ENCODE results near the gene SCYL2.
"Not testable (repeated sequence)": the region's sequence is repeated elsewhere in the genome, so short reads cannot be mapped to it uniquely, and the experiment has no call there.

The SCYL2 gene

DNA sequence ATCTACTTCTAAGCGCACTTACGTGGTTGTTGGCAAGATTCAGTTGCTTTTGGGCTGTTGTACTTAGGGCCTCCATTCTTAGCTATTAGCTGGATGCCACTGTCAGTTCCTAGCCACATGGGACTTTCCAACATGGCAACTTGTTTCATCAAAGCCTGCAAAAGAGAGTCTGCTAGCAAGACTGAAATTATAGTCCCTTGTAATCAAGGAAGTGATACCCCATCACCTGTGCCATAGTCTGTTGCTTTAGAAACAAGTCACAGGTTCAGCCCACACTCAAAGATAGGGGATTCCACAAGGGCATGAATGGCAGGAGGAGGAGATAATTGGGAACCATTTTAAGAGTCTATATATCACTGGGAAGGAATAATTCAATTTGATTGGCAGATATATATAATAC lies 62.8 kb downstream of the SCYL2 start:
- no peak for DNase-seq (ENCODE audit: low read depth)

DNA sequence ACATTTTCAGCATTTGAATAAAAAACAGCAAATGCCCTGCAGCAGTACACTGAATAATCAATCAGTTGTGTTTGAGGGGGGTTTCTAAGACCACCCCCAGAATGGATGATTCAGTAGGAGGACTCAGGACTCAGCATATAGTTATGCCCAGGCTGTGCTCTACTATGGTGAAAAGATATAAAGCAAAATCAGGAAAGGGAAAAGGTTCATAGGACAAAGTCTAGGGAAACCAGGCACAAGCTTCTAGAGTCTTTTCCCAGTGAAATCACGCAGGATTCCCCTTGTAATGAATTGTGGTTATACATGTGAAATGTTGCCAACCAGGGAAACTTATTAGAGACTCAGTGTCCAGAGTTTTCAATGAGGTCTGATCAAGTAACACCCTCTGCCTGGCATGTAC lies 64.9 kb downstream of the SCYL2 start:
- DNase-seq (ENCODE audit: low read depth) = no peak

DNA sequence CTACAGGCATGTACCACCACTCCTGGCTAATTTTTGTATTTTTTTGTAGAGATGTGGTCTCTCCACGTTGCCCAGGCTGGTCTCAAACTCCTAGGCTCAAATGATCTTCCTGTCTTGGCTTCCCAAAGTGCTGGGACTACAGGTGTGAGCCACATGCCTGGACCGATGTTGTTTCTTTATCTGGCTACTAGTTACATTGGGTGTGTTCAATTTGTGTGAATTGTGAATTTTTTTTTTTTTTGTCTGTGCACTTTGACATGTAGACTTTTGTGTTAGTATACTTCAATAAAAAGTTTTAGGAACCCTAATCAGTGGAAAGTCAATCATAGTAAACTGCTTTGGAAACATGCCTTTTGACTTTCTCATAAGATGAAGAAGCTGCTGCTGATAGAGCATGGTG lies 65.9 kb downstream of the SCYL2 start:
- no peak for DNase-seq (ENCODE audit: low read depth)

DNA sequence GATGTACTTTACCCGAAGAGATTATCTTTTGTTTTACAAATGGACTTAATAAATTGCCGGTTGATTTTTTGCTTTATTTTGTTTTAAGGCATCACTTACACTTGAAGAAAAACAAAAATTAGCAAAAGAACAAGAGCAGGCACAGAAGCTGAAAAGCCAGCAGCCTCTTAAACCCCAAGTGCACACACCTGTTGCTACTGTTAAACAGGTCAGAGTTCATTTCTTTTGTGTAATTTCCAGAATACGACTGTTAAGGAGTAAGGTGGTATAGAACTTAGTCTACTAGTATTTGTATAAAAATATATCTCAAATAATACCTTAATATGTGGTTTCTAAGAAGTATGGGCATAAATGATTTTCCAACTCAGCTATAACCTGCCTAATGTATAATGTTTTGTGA lies 70.3 kb downstream of the SCYL2 start:
- no peak for DNase-seq (ENCODE audit: low read depth)

DNA sequence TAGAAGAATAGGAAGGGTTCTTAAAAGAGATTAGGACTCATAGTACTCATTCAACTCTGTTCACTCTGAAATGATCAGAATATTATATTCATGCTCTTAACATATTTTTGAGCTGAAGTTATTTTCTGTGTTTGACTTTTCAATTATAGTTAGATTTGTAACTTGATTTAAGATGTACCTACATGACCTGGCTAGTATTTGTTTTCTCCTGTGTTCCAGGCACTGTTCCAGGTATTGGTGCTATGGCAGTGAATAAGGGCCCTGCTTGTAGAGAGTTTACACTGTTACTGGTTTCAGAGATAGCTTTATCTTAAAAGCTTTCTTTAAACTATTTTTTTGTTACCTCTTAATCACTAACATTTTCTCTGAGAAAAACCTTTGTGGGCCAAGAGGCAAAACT lies 70.8 kb downstream of the SCYL2 start:
- DNase-seq (ENCODE audit: low read depth) = no peak

DNA sequence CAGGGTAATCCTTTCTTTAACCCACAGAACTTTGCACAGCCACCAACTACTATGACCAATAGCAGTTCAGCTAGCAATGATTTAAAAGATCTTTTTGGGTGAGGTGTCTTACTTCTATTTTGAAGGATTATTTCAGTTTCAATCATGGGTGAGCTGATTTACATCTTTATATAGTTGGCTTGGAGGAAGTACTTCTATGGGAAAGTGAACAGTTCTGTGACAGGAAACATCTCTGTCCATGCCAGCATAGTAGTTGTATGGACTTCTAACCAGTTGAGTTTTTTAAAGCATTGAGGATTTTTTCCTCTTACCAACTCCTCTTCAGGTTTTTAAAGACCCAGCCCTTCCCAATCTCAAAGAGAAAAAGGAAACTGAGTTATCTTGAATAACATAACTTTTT lies 72.1 kb downstream of the SCYL2 start:
- no peak for DNase-seq (ENCODE audit: low read depth)

DNA sequence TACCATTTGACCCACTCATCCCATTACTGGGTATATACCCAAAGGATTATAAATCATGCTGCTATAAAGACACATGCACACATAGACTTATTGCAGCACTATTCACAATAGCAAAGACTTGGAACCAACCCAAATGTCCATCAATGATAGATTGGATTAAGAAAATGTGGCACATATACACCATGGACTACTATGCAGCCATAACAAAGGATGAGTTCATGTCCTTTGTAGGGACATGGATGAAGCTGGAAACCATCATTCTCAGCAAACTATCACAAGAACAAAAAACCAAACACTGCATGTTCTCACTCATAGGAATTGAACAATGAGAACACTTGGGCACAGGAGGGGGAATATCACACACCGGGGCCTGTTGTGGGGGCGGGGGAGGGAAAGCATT lies 75.9 kb downstream of the SCYL2 start:
- not testable (repeated sequence) for DNase-seq (ENCODE audit: low read depth)

DNA sequence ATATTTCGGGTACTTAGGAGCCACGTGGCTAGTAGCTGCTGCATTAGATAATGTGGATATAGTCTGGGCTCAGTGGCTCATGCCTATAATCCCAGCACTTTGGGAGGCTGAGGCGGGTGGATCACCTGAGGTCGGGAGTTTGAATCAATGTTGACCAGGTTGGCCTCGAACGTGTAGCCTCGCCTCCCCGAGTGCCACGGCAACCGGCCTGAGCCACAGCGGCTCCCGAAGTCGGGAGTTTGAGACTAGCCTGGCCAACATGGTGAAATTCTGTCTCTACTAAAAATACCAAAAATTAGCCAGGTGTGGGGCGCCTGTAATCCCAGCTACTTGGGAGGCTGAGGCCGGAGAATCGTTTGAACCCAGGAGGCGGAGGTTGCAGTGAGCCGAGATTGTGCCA lies 77.4 kb downstream of the SCYL2 start:
- not testable (repeated sequence) for DNase-seq (ENCODE audit: low read depth)

DNA sequence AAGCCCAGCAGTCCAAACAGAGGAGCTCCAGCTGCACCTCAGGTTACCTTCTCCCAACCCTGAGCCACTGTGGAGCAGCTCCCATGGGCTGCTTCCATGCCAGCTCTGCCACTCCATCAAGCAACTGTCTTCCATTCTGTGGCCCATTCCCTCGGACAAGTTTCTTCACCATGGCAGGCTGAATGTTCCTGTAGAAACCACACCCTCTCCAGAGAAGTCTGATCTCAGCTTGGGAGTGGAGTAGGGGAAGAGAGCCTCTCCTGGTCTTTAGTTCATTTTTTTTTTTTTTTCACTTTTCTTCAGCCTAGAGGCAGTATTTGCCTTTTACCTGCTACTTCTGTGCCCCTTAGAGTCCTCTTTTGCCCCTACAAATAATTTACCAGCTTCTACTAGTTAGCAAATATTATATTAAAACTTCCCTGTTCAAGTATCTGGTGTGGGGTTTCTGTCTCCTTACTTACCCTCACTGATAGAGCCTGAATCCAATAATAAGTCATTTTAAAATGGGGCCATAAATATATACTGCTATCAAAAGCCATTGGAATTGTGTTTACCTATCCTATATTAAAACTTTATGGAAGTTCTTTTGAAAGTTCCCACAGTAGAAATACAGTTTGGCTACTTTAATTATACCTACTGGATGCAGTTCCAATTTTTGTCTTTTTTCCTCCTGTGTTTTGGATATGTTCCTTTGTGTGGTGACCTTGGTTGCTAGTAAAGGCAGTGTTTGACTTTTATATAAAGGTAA lies 78.2 kb downstream of the SCYL2 start:
- no peak for DNase-seq (ENCODE audit: low read depth)

DNA sequence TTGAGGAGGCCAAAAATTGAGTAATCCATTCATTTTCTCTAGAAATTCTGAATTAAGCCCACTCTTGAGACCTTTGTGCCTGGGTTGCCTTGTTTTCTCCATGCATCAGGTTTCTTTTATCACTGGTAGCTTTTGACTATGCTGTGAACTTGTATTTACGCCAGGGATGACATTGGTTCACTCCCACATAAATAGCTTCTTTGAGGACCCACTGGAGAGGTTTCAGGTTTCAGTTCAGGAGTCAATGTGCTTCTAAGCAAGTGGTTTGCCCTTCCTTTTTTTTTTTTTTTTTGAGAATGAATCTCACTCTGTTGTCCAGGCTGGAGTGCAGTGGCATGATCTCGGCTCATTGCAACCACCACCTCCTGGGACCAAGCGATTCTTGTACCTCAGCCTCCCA lies 79.7 kb downstream of the SCYL2 start:
- no peak for DNase-seq (ENCODE audit: low read depth)

DNA sequence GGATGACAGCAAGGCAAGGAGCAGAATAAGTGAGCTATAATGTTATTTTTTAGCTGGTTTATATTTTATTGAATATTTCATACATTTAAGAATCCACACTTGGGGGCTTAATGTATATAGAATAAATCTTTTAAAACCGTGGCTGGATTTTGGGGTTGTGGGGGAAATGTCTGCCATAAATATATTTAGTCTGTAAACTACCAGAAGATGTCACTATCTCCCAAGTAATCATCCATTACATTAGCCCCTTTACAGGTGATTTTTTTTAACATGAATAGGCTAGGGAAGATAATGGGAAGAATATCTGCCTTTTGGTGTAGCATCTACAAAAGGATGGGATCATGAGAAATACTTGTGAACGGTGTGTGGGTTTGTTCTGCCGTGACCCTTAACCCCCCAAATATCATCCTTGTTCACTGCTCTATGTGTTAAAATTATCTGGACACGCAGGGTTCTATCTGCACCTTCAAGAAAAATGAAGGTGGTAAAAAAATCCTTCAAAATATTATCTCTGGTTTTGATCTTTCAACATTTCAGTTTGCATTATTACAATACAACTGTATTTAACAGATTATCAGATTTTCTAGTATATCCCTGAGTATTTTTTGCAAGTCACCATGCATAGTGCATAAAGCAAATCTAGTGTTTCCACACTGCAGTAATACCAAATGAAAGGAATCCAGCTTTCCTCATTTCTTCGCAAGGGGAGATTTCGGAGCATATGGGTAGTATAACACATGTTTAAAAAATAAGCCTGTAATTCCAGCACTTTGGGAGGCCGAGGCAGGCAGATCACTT lies 81.9 kb downstream of the SCYL2 start:
- no peak for DNase-seq (ENCODE audit: low read depth)

DNA sequence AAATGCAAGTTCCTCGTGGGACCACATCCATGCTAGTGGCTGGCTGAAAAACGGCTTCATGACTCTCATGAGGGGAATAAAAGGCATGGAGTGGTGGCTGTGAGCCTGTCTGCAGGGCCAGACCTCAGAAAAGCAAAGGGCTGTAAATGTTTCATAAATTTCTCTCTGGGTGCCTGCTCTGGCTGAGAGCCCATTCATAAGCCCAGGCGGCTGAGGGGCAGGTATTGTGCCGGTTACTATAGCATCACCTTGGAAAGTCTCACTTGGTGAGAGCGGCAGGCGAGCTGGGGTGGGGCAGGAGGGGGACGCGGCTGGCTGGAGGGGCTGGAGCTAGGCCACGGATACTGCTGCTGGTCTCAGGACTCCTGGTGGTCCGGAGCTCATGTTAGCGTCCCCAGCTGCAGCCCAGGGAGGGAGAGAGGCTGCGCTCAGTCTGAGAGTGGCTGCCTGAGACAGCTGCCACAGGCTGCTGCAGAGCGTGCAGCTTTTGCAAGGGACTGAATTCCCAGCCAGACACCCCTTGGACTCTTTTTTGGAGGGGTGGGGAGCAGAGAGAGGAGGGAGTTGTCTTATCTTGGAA lies 89.8 kb downstream of the SCYL2 start, which contains the start of gene SLC17A8:
TSS of gene SLC17A8 (plus strand) at position 431 of the 580 bp plus-strand sequence. CDS start 318 bp downstream, outside the sequence.
- no peak for DNase-seq (ENCODE audit: low read depth)

DNA sequence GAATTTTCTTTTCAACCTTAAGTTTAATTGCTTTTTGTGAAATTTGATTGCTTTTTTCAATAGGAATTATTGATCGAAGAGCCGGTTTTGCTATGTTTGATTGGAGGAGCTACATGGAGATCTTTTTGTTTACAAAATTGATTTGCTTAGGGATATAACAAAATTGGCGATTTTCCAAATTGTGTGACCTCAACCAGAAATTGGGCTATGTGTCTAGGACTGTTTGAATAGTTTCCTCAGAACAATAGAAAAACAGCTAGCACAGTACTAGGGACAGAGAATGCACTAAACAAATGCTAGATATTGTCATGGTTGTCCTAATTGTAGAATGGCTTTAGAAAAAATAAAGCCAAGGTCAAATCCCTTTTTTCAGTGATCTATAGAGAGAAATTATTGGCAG lies 92.3 kb downstream of the SCYL2 start:
- DNase-seq (ENCODE audit: low read depth) = no peak

DNA sequence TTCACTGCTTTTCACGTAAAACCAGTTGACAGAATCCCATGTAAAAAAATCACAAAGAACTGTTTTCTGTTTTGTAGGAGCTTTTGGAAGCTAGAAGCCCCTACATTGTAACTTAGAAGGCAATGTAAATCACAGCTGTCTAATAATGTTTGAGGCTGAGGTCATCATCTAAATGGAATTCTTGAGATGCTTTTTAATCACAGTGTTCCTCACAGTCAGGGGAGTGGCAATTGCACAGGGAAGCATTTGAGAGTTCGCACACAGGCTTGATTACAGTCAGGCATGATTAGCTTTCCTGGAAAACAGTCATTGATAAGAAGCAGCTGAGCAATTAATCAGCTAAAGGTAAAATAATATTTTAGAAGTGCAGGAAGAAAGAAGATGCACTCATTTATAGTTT lies 92.8 kb downstream of the SCYL2 start:
- DNase-seq (ENCODE audit: low read depth) = no peak

DNA sequence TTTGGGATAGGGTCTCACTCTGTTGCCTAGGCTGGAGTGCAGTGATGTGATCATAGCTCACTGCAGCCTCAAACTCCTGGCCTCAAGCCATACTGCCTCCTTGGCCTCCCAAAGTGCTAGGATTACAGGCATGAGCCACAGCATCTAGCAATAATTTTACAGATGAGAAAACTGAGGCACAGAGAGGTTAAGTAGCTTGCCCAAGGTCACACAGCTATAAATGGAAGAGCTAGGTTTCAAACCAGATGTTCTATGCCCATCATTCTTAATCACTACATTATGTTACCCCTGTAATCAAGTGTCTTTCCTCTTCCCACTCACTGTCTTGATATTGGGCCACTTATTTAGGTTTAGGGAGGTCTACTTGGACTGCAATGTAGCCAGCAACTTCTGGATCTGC lies 93.5 kb downstream of the SCYL2 start:
- DNase-seq (ENCODE audit: low read depth) = no peak

DNA sequence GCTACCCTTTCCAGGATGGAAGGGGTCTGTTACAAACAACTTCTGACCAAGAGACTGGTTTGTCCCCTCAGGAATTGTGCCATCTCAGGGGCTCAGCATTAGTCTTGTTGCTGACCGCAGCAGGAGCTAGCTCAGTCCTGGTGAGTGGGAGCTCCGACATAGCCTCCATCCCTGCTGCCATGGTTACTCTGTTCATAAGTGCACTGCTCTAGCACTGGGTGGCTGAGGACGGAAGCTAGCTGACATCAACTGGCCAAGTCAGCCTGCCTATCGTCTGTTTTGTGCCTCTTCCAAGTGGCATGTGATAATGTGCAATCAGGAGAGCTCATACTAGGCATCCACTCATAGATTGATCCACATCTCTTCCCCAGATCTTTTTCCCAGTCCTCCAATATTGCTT lies 97.3 kb downstream of the SCYL2 start:
- no peak for DNase-seq (ENCODE audit: low read depth)

DNA sequence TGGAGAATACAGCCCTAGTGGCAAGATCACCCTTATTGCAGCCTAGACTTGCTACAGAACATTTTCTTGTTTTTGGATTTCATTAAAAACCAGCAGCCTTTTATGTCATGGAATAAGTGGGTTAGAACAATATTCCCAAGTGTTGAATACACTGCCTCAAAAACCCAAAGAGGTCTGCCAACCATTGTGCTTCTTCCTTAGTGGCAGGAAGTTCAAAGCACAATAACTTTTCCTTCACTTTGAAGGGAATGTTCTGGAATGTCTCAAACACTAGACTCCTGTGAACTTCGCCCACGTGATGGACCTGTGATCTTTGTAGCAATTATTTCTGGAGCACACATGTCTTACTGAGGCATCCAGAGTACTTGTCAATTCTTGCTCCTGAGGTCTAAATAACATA lies 98.4 kb downstream of the SCYL2 start:
- DNase-seq (ENCODE audit: low read depth) = no peak

DNA sequence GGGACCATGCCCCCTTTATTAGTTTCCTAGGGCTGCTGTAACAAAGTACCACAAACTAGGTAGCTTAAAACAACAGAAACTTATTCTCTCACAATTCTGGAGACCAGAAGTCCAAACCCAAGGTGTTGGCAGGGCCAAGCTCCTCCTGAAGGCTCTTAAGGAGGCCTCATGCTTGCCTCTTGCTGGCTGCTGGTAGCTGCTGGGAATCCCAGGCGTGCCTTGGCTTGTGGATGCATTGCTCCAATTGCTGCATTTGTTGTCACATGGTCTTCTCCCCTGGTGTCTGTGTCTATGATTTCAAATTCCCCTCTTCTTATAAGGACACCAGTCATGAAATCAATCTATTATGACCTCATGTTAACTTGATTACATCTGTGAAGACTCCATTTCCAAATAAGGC lies 101.1 kb downstream of the SCYL2 start:
- DNase-seq (ENCODE audit: low read depth) = no peak

DNA sequence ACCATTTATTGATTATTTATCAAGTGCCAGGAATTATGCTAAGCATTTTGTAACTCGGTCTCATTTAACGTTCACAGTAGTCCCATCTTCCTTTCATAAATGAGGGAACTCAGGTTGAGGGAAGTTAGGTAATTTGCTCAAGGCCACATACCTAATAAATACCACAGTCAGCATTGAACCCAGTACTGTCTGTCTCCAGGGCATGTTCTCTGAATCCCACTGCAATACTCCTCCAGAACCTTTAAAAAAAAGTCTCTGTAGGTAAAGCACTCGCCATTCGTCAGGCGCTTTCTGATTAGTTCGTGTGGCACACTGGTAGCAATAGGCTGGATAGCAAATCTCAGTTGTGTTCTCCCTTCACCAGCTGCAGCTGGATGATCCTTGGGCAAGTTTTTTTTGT lies 104.2 kb downstream of the SCYL2 start:
- DNase-seq (ENCODE audit: low read depth) = no peak

DNA sequence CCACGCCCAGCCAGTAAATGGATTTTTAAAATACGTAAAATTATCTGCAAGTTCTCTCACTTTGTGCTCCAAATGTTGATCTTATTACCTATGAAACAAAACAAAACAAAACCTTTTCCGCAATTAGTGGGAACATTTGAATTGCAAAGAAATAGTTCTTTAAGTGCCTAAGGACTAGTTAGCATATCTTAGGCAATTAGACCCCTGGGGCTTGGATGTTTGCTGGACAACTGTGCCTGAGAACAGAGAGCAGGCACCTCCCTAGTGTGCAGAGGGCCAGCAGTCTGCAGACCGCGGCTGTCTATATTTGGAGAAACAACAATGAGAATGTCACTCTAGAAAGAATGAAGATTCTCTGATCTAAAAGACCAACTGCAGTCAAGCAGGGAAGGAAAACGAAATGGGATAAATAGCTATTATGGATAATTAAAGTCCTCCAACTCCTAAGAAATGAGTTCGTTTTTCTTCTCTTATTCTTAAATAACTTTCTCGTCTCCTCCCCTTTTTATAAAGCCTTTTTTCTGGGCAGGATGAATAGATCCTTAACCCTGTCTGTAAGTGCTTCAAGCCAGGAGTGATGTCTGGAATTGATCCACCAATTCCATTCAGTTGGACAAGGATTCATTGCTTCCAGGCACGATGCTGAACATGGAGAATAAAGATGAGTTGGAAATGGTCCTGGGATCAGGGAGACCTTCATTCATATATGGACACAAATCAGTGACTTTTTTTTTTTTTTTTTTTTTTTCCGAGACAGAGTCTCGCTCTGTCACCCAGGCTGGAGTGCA lies 106.1 kb downstream of the SCYL2 start:
- no peak for DNase-seq (ENCODE audit: low read depth)

DNA sequence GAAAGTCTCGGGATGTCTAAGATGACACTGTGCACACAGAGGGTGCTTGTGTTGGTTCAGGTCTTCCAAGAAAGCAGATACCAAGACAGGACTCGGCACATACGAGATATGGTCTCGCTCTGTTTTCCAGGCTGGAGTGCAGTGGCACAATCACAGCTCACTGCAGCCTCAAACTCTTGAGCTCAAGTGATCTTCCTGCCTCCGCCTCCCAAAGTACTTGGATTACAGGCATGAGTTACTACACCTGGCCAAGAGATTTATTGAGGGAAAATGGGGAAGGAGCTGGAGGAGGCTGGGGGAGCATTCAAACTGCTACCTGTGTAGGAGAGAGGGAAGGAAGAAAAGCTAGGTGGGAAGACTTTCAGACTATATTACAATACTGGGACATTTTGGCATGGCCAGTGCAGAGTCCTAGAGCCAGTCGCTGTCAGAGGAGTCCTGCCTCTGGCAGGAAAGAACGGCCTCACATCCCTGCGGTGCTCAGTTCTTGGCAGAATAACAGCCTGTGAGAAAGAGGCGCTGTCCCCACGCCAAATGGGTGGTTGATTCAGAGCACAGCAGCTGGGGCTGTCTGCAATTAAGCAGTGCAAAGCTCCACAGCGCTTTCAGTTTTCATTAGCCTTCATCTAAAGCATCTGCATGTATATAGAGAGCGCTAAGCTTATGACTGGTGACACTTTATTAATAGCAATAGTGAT lies 108.2 kb downstream of the SCYL2 start:
- DNase-seq (ENCODE audit: low read depth) = no peak

DNA sequence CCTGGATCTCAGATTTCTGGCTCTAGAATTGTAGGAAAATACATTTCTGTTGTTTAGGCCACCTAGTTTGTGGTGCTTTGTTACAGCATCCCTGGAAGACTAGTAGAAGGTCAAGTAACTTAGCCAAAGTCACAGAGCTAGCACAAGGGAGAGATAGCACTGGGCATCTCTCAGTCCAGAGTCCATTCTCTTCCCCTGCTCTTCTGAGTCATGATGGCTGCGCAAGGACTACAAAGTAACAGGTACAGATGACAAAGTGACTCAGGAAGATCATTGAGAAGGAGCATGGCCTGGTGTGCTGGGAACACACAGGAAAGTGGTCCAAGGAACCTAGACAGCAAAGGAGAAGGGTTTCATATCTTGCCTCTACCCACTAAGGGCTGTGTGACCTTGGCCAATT lies 109.2 kb downstream of the SCYL2 start:
- no peak for DNase-seq (ENCODE audit: low read depth)
